ENCODE measurements around the gene COL6A5.
"Not testable (repeated sequence)": the region's sequence is repeated elsewhere in the genome, so short reads cannot be mapped to it uniquely, and the experiment has no call there.

The COL6A5 gene

DNA sequence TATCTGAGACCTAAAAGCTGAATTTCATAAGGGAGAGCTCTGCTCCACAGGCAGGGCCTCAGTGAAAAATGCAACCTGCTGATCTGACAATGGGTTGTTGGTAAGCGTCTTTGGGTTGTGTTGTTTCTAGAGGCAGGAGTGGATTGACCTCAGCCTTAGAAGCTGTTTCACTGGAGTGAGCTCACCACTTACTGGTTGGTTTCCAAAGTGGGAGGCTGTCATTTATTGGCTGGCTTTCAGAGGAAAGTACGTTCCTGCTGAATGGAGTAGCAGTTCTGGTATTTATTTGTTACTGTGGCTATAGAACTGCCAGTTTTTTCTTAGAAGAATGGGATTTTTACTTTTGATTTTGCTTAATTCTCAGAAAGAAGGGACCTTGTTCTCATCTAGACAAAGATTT, 29.3 kb upstream of the COL6A5 start:
- in situ Hi-C loops (cut with HindIII; ENCODE audit: low sequenced_read_pairs) = loop anchor here (5.0 kb wide), 1 partner anchor 51 kb away; no protein-coding TSS in a partner anchor
- H3K4me3 ChIP-seq (ENCODE audit: low read depth, low read length) = no peak overlapping the region
- DNase-seq (ENCODE audit: low read depth) = peak; percentile 57
- TF ChIP-seq, protein P1, sequence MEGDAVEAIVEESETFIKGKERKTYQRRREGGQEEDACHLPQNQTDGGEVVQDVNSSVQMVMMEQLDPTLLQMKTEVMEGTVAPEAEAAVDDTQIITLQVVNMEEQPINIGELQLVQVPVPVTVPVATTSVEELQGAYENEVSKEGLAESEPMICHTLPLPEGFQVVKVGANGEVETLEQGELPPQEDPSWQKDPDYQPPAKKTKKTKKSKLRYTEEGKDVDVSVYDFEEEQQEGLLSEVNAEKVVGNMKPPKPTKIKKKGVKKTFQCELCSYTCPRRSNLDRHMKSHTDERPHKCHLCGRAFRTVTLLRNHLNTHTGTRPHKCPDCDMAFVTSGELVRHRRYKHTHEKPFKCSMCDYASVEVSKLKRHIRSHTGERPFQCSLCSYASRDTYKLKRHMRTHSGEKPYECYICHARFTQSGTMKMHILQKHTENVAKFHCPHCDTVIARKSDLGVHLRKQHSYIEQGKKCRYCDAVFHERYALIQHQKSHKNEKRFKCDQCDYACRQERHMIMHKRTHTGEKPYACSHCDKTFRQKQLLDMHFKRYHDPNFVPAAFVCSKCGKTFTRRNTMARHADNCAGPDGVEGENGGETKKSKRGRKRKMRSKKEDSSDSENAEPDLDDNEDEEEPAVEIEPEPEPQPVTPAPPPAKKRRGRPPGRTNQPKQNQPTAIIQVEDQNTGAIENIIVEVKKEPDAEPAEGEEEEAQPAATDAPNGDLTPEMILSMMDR (IDR thresholded peaks at IDR 0.05; ENCODE audit: low read depth, low read length, missing control alignments) = no peak

DNA sequence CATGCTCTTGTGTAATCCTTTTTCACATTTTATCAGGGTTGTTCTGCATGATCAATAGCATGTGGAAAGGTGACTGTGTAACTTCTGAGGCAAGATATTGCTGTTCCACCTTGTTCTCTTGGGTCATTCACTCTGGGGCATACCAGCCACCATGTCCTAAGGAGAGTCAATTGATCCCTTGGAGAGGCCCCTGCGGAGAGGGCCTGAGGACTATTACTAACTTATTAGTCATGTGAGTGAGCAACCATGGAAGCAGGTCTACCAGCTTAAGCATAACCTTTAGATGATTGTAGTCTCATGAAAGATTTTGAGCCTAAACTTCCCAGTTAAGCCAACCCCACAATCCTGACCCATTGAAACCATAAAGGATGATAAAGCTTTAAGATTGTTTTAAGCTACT, 22.0 kb upstream of the COL6A5 start:
- TF ChIP-seq, protein P1 (IDR thresholded peaks at IDR 0.05; ENCODE audit: low read depth, low read length, missing control alignments) = no peak
- DNase-seq (ENCODE audit: low read depth) = no peak
- H3K4me3 ChIP-seq (ENCODE audit: low read depth, low read length) = no peak overlapping the region
- in situ Hi-C loops (cut with HindIII; ENCODE audit: low sequenced_read_pairs) = no loop called here

DNA sequence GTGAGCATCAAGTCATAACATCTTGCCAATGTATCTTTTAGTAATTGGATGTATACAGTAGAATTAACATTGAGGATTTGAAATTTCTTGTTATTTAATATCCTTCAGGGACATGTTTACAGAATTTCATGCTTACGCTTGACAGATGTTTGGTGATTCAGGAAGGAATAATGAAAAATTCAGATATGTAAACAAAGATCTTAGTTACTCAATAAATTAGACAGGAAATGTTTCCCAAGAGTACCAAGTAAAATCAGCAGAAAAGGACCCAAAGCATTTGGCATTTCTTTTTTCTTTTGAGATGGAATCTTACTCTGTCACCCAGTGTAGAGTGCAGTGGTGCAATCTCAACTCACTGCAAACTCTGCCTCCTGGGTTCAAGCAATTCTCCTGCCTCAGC, 4.7 kb upstream of the COL6A5 start:
- no peak overlapping the region for H3K4me3 ChIP-seq (ENCODE audit: low read depth, low read length)
- no peak for DNase-seq (ENCODE audit: low read depth)
- TF ChIP-seq, protein P1 (IDR thresholded peaks at IDR 0.05; ENCODE audit: low read depth, low read length, missing control alignments) = no peak
- in situ Hi-C loops (cut with HindIII; ENCODE audit: low sequenced_read_pairs) = no loop called here

DNA sequence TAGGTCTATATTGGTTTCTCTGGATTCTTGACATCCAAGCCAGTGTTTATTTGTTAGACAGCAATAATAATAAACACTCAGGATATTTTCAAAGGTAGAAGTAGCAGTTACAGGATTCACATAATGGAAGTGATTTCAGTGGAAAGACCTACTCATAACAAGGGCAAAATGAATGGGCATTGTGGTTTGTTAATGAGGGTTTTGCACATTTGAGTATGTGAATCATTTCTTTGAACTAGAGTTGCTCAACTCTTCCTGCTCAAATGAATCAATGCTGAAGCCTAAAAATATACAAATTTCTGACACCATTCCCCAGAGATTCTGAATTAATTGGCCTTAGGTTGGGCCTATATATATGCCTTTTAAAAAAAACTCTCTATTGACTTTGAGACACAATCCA, 4.1 kb upstream of the COL6A5 start:
- peak; percentile 27 for DNase-seq (ENCODE audit: low read depth)
- TF ChIP-seq, protein P1 (IDR thresholded peaks at IDR 0.05; ENCODE audit: low read depth, low read length, missing control alignments) = no peak
- no peak overlapping the region for H3K4me3 ChIP-seq (ENCODE audit: low read depth, low read length)
- in situ Hi-C loops (cut with HindIII; ENCODE audit: low sequenced_read_pairs) = no loop called here

DNA sequence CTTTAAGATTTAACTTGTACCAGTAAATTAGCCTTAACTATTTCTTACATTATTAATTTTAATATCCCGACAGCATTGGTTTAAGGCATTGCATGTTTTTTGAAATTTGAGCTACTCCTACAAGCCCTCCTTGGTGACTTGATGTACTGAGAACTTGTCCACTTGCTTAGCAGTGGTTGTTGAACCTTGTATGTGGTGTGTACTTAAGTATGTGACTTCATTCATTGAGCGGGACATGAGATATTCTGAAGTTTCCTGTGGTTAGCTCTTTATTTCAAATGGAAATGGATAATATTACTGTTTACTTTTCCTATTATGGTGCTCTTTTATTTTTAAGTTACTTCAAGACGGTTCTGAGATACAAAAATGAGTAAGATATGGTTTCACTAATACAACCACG, 3.6 kb upstream of the COL6A5 start:
- no peak overlapping the region for H3K4me3 ChIP-seq (ENCODE audit: low read depth, low read length)
- no peak for DNase-seq (ENCODE audit: low read depth)
- TF ChIP-seq, protein P1 (IDR thresholded peaks at IDR 0.05; ENCODE audit: low read depth, low read length, missing control alignments) = no peak
- in situ Hi-C loops (cut with HindIII; ENCODE audit: low sequenced_read_pairs) = no loop called here

DNA sequence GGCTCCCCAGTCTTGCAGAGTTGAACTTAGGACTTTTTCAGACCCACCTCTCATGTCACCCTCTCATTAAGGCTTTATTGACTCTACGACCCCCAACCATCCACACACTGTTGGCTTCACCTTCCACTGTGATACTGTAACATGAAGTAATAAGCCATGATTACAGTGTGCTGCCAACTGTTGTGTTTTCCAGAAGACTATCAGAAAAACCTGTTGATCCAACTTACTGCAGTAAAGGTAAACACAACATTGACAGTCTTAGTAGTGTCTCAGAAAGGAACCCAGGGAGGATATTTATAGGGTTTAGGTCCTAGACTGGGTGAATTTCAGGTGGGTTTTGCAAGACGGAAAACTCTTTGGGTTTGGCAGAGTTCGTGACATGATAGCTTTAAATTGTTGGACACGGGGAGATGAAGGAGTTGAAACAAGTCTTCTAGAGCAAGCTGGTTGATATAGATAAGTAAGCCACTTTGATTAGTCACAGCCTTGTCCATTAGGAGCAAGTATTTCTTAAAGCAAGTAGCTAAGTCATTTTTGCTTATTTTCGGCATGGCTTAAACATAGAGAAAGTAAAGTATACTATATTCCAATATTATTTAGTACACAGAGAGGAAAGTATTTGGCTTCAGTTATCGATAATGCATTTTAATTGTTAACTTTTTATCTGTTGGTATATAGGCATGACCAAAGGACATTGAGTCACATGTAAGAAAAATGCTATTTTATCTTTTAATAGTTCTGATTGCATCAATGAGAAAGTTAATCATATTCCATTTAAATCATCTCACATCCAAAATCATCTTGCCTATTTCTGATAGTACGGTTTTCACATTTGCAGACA, 2.4 kb upstream of the COL6A5 start:
- no peak overlapping the region for H3K4me3 ChIP-seq (ENCODE audit: low read depth, low read length)
- TF ChIP-seq, protein P1 (IDR thresholded peaks at IDR 0.05; ENCODE audit: low read depth, low read length, missing control alignments) = no peak
- in situ Hi-C loops (cut with HindIII; ENCODE audit: low sequenced_read_pairs) = no loop called here
- no peak for DNase-seq (ENCODE audit: low read depth)

DNA sequence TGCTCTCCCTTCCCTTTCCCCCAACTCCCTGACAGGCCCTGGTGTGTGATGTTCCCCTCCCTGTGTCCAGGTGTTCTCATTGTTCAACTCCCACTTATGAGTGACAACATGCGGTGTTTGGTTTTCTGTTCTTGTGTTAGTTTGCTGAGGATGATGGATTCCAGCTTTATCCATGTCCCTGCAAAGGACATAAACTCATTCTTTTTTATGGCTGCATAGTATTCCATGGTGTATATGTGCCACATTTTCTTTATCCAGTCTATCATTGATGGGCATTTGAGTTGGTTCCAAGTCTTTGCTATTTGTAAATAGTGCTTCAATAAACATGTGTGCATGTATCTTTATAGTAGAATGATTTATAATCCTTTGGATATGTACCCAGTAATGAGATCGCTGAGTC, 2.8 kb downstream of the COL6A5 start:
- in situ Hi-C loops (cut with HindIII; ENCODE audit: low sequenced_read_pairs); DNase-seq (ENCODE audit: low read depth); H3K4me3 ChIP-seq (ENCODE audit: low read depth, low read length): not testable (repeated sequence)
